K562 (cell line): ENCODE results near the gene GPR149. TPM values are rescaled to one million over a fixed set of nuclear protein-coding genes. Genes with fewer than 3 reads are reported as not detected.
A peak's percentile ranks its signal among the peaks of the same experiment; 100 is the strongest.

ENCODE experiments used
- ATAC-seq: fragments of 200-7000 bp; cut with Tn5 transposase; 3 replicates; pipeline ENCODE4 v1.9.1; 2020; ENCODE audit warnings: moderate library complexity
- BruUV-seq: library from RNA; stranded (reverse); fragments of 400-500 nt; replicated peaks from 2 replicates; lab custom pipeline; 2021; lab: Mats Ljungman, UMichigan
- CTCF ChIA-PET: fragments of 300-600 bp; formaldehyde crosslinking; extraction: SDS; loops from one replicate; lab custom pipeline; 2021; ENCODE audit warnings: low intra/inter-chr PET ratio; lab: Yijun Ruan, JAX
- POLR2A ChIA-PET: fragments of 300-600, 350-650 bp; sonication (Branson Sonifier 250); formaldehyde crosslinking; extraction: SDS; loops from one replicate; lab custom pipeline; 2021; ENCODE audit warnings: antibody characterized with exemption, inconsistent platforms; lab: Yijun Ruan, JAX
- DNase-seq, 4 experiments: peaks; one replicate each; pipeline versions ENCODE4 v3.0.0 to v3.0.0-alpha.2; 2011 to 2018; ENCODE audit warnings: low spot score in 3 of 4, mixed read lengths in 3 of 4; ENCODE audit errors: extremely low read depth in 1 of 4
- FAIRE-seq: peaks from 2 replicates; lab custom pipeline; 2011; peaks lifted over from hg19 to GRCh38; lab: Jason Lieb, UNC
- H2AFZ ChIP-seq: 2 replicates; pipeline ENCODE4 v1.6.0; 2011; ENCODE audit warnings: low read depth, low read length, control low read depth, inconsistent platforms
- H3K27ac ChIP-seq: fragments of 200-600 bp; 3 replicates; pipeline ENCODE4 v1.8.0; 2011; ENCODE audit warnings: low read depth, mild to moderate bottlenecking, control low read depth, inconsistent platforms, low read length, moderate library complexity, mixed read lengths; ENCODE audit errors: extremely low read depth
- H3K27me3 ChIP-seq, 2 experiments: fragments of 300-600 bp in 1 of 2; 2 replicates in 1 of 2; 3 replicates in 1 of 2; pipeline versions ENCODE4 v1.6.0 to v1.8.0; 2011; ENCODE audit warnings: inconsistent platforms in 2 of 2, low read length in 2 of 2, mild to moderate bottlenecking in 1 of 2, mixed read lengths in 1 of 2, moderate library complexity in 1 of 2; ENCODE audit not compliant: control insufficient read depth in 2 of 2, insufficient read depth in 2 of 2
- H3K36me3 ChIP-seq: fragments of 300-600 bp; 3 replicates; pipeline ENCODE4 v1.8.0; 2011; ENCODE audit warnings: mild to moderate bottlenecking, low read length, inconsistent platforms; ENCODE audit not compliant: control insufficient read depth, insufficient read depth
- H3K4me1 ChIP-seq, 2 experiments: fragments of 200-600 bp in 1 of 2; replicated peaks in 1 of 2; 2 replicates in 1 of 2; 3 replicates in 1 of 2; pipeline versions ENCODE4 v1.5.1 to v1.8.0; 2011; ENCODE audit warnings: inconsistent platforms in 2 of 2, low read length in 2 of 2, mild to moderate bottlenecking in 1 of 2, mixed read lengths in 1 of 2, moderate library complexity in 1 of 2; ENCODE audit not compliant: control insufficient read depth in 2 of 2, insufficient read depth in 2 of 2
- H3K4me2 ChIP-seq: 2 replicates; pipeline ENCODE4 v1.6.1; 2011; ENCODE audit warnings: low read length, control low read depth, inconsistent platforms, mixed read lengths; ENCODE audit not compliant: insufficient read depth
- H3K4me3 ChIP-seq: fragments of 200-600 bp; sonication (generic), shearing (Covaris generic); 2 replicates; pipeline ENCODE4 v1.5.1; 2016; ENCODE audit warnings: control low read depth, inconsistent platforms
- H3K79me2 ChIP-seq: fragments of 200-600 bp; 3 replicates; pipeline ENCODE4 v1.8.0; 2011; ENCODE audit warnings: low read length, inconsistent platforms; ENCODE audit not compliant: control insufficient read depth, insufficient read depth
- H3K9ac ChIP-seq, 2 experiments: 2 replicates each; pipeline versions ENCODE4 v1.6.0 to v1.6.1; 2011; ENCODE audit warnings: low read depth in 2 of 2, low read length in 2 of 2, control low read depth in 1 of 2, inconsistent platforms in 1 of 2, mild to moderate bottlenecking in 1 of 2, mixed read lengths in 1 of 2; ENCODE audit not compliant: insufficient read depth in 1 of 2
- H3K9me1 ChIP-seq: one replicate; pipeline ENCODE4 v1.6.0; 2011; ENCODE audit warnings: inconsistent platforms, mild to moderate bottlenecking, low read length, moderate library complexity; ENCODE audit not compliant: control insufficient read depth, insufficient read depth
- H3K9me3 ChIP-seq: replicated peaks from 2 replicates; pipeline ENCODE4 v1.5.1; 2011; ENCODE audit warnings: low read depth, low read length, inconsistent platforms; ENCODE audit not compliant: control insufficient read depth, insufficient read depth
- H4K20me1 ChIP-seq: replicated peaks from 2 replicates; pipeline ENCODE4 v1.6.1; 2011; ENCODE audit warnings: low read length, inconsistent platforms, mixed read lengths; ENCODE audit not compliant: control insufficient read depth, insufficient read depth
- CEBPG ChIP-seq, 3 experiments: fragments of 200-800 bp in 1 of 3; sonication (Bioruptor generic) in 1 of 3; sonication (generic) in 1 of 3; formaldehyde crosslinking in 1 of 3; IDR thresholded peaks in 2 of 3; conservative IDR thresholded peaks in 1 of 3; 2 replicates each; pipeline versions ENCODE4 v1.6.1 to v1.8.0; 2016 to 2022; ENCODE audit warnings: missing compliant biosample characterization in 2 of 3, missing genetic modification characterization in 2 of 3, mild to moderate bottlenecking in 1 of 3, missing genetic modification reagents in 1 of 3
- KHSRP ChIP-seq: fragments of 450-650 bp; IDR thresholded peaks from 2 replicates; pipeline ENCODE4 v1.6.1; 2017
- NR1H2 ChIP-seq: sonication (generic); formaldehyde crosslinking; IDR thresholded peaks from 2 replicates; pipeline ENCODE4 v1.4.0; 2020; ENCODE audit warnings: mild to moderate bottlenecking, missing genetic modification reagents
- ZNF232 ChIP-seq: sonication (generic); formaldehyde crosslinking; IDR thresholded peaks from 2 replicates; pipeline ENCODE4 v1.8.0; 2022; ENCODE audit warnings: mild to moderate bottlenecking, missing genetic modification reagents
- ZNF589 ChIP-seq: fragments of 200-800 bp; sonication (Bioruptor generic); IDR thresholded peaks from 2 replicates; pipeline ENCODE4 v1.6.1; 2016; ENCODE audit warnings: low read depth, missing genetic modification characterization, missing compliant biosample characterization
- WGBS: fragments of 100-300 bp; shearing (Covaris generic); methylation state at CpG from one replicate; pipeline ENCODE4 v1.1.6; 2016; ENCODE audit warnings: low coverage, mixed read lengths; ENCODE audit not compliant: insufficient coverage; ENCODE audit errors: missing lambda C conversion rate; 5-methylcytosine and 5-hydroxymethylcytosine counted together
- in situ Hi-C: fragments of 300-500 bp; cut with MboI; formaldehyde crosslinking; loops from 4 replicates; pipeline ENCODE4 v1.15.0; 2018; ENCODE audit warnings: inconsistent platforms, mixed read lengths
- intact Hi-C: fragments of 100-400 bp; cut with micrococcal nuclease; formaldehyde crosslinking; loops from 2 replicates; pipeline ENCODE4 v1.14.2; 2022
- polyA plus RNA-seq, 8 experiments: library from polyadenylated mRNA; depleted of rRNA in 4 of 8; stranded (reverse) in 5 of 8; unstranded in 3 of 8; fragments of >200 nt; fragmentation: Nextera tagmentation in 2 of 8; fragmentation: Illumina TruSeq in 1 of 8; extraction: Ambion mirVana in 2 of 8; extraction: Trizol in 1 of 8; gene quantifications; 2 replicates each; pipeline versions ENCODE4 v1.2.1 to v1.2.3, GENCODE V29; 2011 to 2014; ENCODE audit warnings: inconsistent platforms in 1 of 8, missing spikeins in 1 of 8
- total RNA-seq, 7 experiments: library from RNA; depleted of rRNA in 6 of 7; stranded (reverse); fragments of >200 nt in 6 of 7; fragmentation: Illumina TruSeq in 2 of 7; extraction: Trizol in 2 of 7; gene quantifications; 2 replicates each; pipeline versions ENCODE4 v1.2.1 to v1.2.3, GENCODE V29; 2011 to 2021; ENCODE audit warnings: low replicate concordance in 1 of 7
- TF ChIP-seq, protein P1 (sequence below), 2 experiments: fragments of 200-800 bp in 1 of 2; sonication (Bioruptor generic) in 1 of 2; sonication (generic) in 1 of 2; formaldehyde crosslinking in 1 of 2; IDR thresholded peaks in 1 of 2; conservative IDR thresholded peaks in 1 of 2; 2 replicates each; pipeline versions ENCODE4 v1.5.0 to v1.6.1; 2016 to 2020; ENCODE audit warnings: missing compliant biosample characterization in 1 of 2, missing genetic modification characterization in 1 of 2, missing genetic modification reagents in 1 of 2
- TF ChIP-seq, protein P2 (sequence below): fragments of 450-650 bp; IDR thresholded peaks from 2 replicates; pipeline ENCODE4 v1.6.1; 2018; ENCODE audit not compliant: partially characterized antibody
- TF ChIP-seq, protein P3 (sequence below): fragments of 250-450 bp; sonication (Bioruptor Pico); IDR thresholded peaks from 2 replicates; pipeline ENCODE4 v1.4.0; 2020

The GPR149 gene
- total and polyA plus RNA-seq, 9 of the 15 experiments (the other 6 are each of a cell fraction or from before 2014, with no cell fraction given): not detected

DNA sequence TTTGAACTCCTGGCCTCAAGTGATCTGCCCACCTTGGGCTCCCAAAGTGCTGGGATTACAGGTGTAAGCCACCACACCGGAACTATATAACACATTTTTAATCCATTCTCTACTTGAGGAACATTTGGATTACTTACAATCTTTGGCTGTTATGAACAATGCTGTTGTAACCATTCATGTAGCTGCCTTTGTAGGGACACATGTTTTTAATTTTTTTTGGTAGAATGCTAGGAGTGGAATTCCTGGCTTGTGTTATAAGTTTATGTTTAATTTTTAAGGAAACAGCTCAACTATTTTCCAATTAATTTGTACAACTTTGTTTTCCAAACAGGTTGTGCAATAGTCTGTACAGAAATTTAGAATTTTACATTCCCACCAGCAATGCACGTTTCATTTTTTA is 51.7 kb downstream of the GPR149 start:
- FAIRE-seq: no peak
- Histone ChIP-seq H2AFZ (no peak overlapping the region), H3K4me3 (no peak overlapping the region), H3K9me3 (no peaks in the 10 kb centered on the region), H3K4me2 (no peak overlapping the region), H3K79me2 (no peaks in the 10 kb centered on the region), H4K20me1 (no peaks in the 10 kb centered on the region), H3K9ac (no peak overlapping the region), H3K27me3 (no peaks in the 10 kb centered on the region), H3K9me1 (no peaks in the 10 kb centered on the region), H3K4me1 (no peaks in the 10 kb centered on the region), H3K27ac (no peak overlapping the region), H3K36me3 (no peaks in the 10 kb centered on the region)
- no peak for DNase-seq
- 0% methylated on average over 2 of the region's 2 CpGs for WGBS
- BruUV-seq: no TSS peak
- in situ Hi-C loops (no loop called here), intact Hi-C loops (no loop called here)
- no peak for TF ChIP-seq CEBPG (CRISPR knock-in tag; IDR thresholded peaks at IDR 0.05)
- 0 out of 4 replicates have a peak, but pooled peaks of 1 of the 2 experiments have one; percentile 12 for TF ChIP-seq CEBPG (tag; conservative IDR thresholded peaks at IDR 0.05 in 1 of 2, IDR thresholded peaks at IDR 0.05 in 1 of 2)
- TF ChIP-seq, protein P1, sequence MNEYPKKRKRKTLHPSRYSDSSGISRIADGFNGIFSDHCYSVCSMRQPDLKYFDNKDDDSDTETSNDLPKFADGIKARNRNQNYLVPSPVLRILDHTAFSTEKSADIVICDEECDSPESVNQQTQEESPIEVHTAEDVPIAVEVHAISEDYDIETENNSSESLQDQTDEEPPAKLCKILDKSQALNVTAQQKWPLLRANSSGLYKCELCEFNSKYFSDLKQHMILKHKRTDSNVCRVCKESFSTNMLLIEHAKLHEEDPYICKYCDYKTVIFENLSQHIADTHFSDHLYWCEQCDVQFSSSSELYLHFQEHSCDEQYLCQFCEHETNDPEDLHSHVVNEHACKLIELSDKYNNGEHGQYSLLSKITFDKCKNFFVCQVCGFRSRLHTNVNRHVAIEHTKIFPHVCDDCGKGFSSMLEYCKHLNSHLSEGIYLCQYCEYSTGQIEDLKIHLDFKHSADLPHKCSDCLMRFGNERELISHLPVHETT (CRISPR knock-in tag; conservative IDR thresholded peaks at IDR 0.05 in 1 of 2, IDR thresholded peaks at IDR 0.05 in 1 of 2): no peak
- CTCF ChIA-PET: no interaction called here
- POLR2A ChIA-PET: no interaction called here
- ATAC-seq: no peak

DNA sequence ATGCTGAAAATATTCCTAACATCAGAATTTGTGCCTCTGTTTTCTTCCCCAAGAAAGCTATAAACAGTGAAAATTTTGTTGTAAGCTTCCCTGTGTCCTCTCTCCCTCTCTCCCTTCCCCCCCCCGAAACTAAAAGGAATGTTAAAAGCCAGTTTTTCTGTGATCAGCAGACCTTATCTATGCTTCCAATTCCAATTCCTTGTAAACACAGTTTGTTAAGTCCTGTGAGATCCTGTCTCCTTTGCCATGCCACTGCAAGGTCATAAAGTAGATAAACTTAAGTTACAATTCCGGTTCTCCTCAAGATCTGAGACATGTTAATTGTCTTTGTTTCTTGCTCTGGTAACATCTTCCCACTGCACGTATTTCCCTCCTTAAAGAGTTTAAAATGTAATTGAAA is 62.8 kb downstream of the GPR149 start:
- in situ Hi-C loops: no loop called here
- no TSS peak for BruUV-seq
- Histone ChIP-seq H3K36me3 (no peaks in the 10 kb centered on the region), H4K20me1 (no peaks in the 10 kb centered on the region), H3K4me3 (no peak overlapping the region), H3K9ac (no peak overlapping the region), H3K79me2 (no peaks in the 10 kb centered on the region), H3K27me3 (no peaks in the 10 kb centered on the region; a peak in 1 of 5 replicates), H3K4me2 (no peak overlapping the region), H3K9me1 (no peaks in the 10 kb centered on the region), H3K9me3 (no peaks in the 10 kb centered on the region), H3K27ac (no peak overlapping the region), H3K4me1 (no peaks in the 10 kb centered on the region), H2AFZ (no peak overlapping the region)
- 2% methylated on average over 3 of the region's 3 CpGs for WGBS
- POLR2A ChIA-PET: no interaction called here
- DNase-seq (no peak), ATAC-seq (no peak), FAIRE-seq (no peak)
- intact Hi-C loops: no loop called here
- CTCF ChIA-PET: no interaction called here
- TF ChIP-seq, protein P2, sequence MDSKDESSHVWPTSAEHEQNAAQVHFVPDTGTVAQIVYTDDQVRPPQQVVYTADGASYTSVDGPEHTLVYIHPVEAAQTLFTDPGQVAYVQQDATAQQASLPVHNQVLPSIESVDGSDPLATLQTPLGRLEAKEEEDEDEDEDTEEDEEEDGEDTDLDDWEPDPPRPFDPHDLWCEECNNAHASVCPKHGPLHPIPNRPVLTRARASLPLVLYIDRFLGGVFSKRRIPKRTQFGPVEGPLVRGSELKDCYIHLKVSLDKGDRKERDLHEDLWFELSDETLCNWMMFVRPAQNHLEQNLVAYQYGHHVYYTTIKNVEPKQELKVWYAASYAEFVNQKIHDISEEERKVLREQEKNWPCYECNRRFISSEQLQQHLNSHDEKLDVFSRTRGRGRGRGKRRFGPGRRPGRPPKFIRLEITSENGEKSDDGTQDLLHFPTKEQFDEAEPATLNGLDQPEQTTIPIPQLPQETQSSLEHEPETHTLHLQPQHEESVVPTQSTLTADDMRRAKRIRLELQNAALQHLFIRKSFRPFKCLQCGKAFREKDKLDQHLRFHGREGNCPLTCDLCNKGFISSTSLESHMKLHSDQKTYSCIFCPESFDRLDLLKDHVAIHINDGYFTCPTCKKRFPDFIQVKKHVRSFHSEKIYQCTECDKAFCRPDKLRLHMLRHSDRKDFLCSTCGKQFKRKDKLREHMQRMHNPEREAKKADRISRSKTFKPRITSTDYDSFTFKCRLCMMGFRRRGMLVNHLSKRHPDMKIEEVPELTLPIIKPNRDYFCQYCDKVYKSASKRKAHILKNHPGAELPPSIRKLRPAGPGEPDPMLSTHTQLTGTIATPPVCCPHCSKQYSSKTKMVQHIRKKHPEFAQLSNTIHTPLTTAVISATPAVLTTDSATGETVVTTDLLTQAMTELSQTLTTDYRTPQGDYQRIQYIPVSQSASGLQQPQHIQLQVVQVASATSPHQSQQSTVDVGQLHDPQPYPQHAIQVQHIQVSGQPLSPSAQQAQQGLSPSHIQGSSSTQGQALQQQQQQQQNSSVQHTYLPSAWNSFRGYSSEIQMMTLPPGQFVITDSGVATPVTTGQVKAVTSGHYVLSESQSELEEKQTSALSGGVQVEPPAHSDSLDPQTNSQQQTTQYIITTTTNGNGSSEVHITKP: no peak
- TF ChIP-seq KHSRP (no peak), ZNF589 (CRISPR knock-in tag) (no peak), NR1H2 (CRISPR knock-in tag) (no peak), ZNF232 (CRISPR knock-in tag) (no peak)
- TF ChIP-seq, protein P3, sequence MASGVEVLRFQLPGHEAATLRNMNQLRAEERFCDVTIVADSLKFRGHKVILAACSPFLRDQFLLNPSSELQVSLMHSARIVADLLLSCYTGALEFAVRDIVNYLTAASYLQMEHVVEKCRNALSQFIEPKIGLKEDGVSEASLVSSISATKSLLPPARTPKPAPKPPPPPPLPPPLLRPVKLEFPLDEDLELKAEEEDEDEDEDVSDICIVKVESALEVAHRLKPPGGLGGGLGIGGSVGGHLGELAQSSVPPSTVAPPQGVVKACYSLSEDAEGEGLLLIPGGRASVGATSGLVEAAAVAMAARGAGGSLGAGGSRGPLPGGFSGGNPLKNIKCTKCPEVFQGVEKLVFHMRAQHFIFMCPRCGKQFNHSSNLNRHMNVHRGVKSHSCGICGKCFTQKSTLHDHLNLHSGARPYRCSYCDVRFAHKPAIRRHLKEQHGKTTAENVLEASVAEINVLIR (CRISPR knock-in tag): no peak
